ENCODE results near the gene RPH3AL.

DNA sequence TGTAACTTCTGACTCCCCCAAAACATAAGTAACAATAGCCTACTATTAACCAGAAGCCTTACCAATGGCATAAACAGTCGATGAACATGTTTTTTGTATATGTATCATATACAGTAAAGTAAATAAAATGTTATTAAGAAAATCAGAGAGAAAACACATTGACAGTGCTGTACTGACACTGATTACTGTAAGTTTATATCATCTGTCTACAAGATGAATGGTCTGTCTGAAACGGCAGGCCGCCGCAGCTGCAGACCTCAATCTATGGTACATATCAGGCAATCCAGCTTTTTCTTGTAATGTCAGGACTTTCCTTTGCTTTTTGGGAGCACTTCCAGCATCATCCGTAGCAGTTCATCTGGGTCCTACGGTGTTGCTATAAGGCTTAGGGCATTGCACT is 44.2 kb upstream of the RPH3AL start:
- TF ChIP-seq, protein P1, sequence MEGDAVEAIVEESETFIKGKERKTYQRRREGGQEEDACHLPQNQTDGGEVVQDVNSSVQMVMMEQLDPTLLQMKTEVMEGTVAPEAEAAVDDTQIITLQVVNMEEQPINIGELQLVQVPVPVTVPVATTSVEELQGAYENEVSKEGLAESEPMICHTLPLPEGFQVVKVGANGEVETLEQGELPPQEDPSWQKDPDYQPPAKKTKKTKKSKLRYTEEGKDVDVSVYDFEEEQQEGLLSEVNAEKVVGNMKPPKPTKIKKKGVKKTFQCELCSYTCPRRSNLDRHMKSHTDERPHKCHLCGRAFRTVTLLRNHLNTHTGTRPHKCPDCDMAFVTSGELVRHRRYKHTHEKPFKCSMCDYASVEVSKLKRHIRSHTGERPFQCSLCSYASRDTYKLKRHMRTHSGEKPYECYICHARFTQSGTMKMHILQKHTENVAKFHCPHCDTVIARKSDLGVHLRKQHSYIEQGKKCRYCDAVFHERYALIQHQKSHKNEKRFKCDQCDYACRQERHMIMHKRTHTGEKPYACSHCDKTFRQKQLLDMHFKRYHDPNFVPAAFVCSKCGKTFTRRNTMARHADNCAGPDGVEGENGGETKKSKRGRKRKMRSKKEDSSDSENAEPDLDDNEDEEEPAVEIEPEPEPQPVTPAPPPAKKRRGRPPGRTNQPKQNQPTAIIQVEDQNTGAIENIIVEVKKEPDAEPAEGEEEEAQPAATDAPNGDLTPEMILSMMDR (IDR thresholded peaks at IDR 0.05; ENCODE audit: control extremely low read depth in 1 of 3, insufficient read depth in 1 of 3, low read depth in 1 of 3, low read length in 3 of 3) = no peak
- no peak for TF ChIP-seq POLR2AphosphoS5 (IDR thresholded peaks at IDR 0.05; ENCODE audit: low read depth, low read length)
- no peak for TF ChIP-seq GTF2F1 (IDR thresholded peaks at IDR 0.05; ENCODE audit: borderline replicate concordance, low read depth, low read length)
- no peak for TF ChIP-seq RAD21 (IDR thresholded peaks at IDR 0.05 in 1 of 2, conservative IDR thresholded peaks at IDR 0.05 in 1 of 2; ENCODE audit: low read depth in 2 of 2, low read length in 2 of 2)
- TF ChIP-seq CHD2 (IDR thresholded peaks at IDR 0.05; ENCODE audit: low read length) = no peak
- no peak for TF ChIP-seq TAF1 (IDR thresholded peaks at IDR 0.05; ENCODE audit: low read depth, low read length)
- no peak for TF ChIP-seq YY1 (IDR thresholded peaks at IDR 0.05; ENCODE audit: low read depth, low read length)
- no peak for TF ChIP-seq POLR2A (IDR thresholded peaks at IDR 0.05; ENCODE audit: control extremely low read depth in 1 of 2, low read depth in 2 of 2, low read length in 2 of 2)
- TF ChIP-seq SRF (IDR thresholded peaks at IDR 0.05; ENCODE audit: low read depth, low read length) = no peak
- TF ChIP-seq EZH2 (IDR thresholded peaks at IDR 0.05; ENCODE audit: low read depth, low read length, severe bottlenecking) = no peak

All from H1 (cell line).